Parathyroid adenoma (tissue), 2 donors: ENCODE measurements around the gene MTERF4.
A peak's percentile ranks its signal among the peaks of the same experiment; 100 is the strongest.

Experiments
- H2AFZ ChIP-seq: fragments of 300-600 bp; sonication (generic); one replicate; pipeline ENCODE4 v1.7.0; 2017; ENCODE audit warnings: antibody characterized with exemption, mild to moderate bottlenecking
- H3K27ac ChIP-seq: fragments of 300-600 bp; sonication (generic); one replicate; pipeline ENCODE4 v1.7.0; 2017
- H3K27me3 ChIP-seq: fragments of 300-600 bp; sonication (generic); one replicate; pipeline ENCODE4 v1.7.0; 2017; ENCODE audit warnings: low read length; ENCODE audit not compliant: control insufficient read depth, insufficient read depth
- H3K36me3 ChIP-seq: fragments of 300-600 bp; sonication (generic); one replicate; pipeline ENCODE4 v1.7.0; 2017; ENCODE audit warnings: low read length; ENCODE audit not compliant: control insufficient read depth, insufficient read depth
- H3K4me1 ChIP-seq: fragments of 300-600 bp; sonication (generic); one replicate; pipeline ENCODE4 v1.7.0; 2017; ENCODE audit warnings: control low read depth
- H3K4me2 ChIP-seq: fragments of 300-600 bp; sonication (generic); one replicate; pipeline ENCODE4 v1.7.0; 2017; ENCODE audit warnings: low read length
- H3K4me3 ChIP-seq: fragments of 300-600 bp; sonication (generic); one replicate; pipeline ENCODE4 v1.7.0; 2017; ENCODE audit warnings: low read depth, low read length
- H3K79me2 ChIP-seq: fragments of 300-600 bp; sonication (generic); one replicate; pipeline ENCODE4 v1.7.0; 2017; ENCODE audit warnings: control low read depth
- H3K9ac ChIP-seq: fragments of 300-600 bp; sonication (generic); one replicate; pipeline ENCODE4 v1.7.0; 2017; ENCODE audit warnings: mild to moderate bottlenecking
- H3K9me3 ChIP-seq: fragments of 300-600 bp; sonication (generic); one replicate; pipeline ENCODE4 v1.7.0; 2017; ENCODE audit warnings: low read length; ENCODE audit not compliant: control insufficient read depth
- CTCF ChIP-seq: fragments of 300-600 bp; sonication (generic); IDR thresholded peaks from one replicate; pipeline ENCODE4 v1.7.0; 2017; ENCODE audit warnings: antibody characterized with exemption, mild to moderate bottlenecking
- donor health status: primary hyperparathyroidism.

MTERF4 gene

GRCh38 chr2:241087420-241088268 lies 14.4 kb downstream of the MTERF4 start:
- Histone ChIP-seq H3K4me2 (no peak overlapping the region), H3K79me2 (peaks cover 2% of the 10 kb centered on the region), H3K4me3 (no peak overlapping the region), H3K27ac (peak overlapping the region; percentile 58), H3K36me3 (no peaks in the 10 kb centered on the region), H3K27me3 (no peaks in the 10 kb centered on the region), H3K9ac (no peak overlapping the region), H3K4me1 (no peaks in the 10 kb centered on the region), H3K9me3 (no peaks in the 10 kb centered on the region), H2AFZ (no peak overlapping the region)
- TF ChIP-seq CTCF = no peak

- H3K9me3 ChIP-seq = no peaks in the 10 kb centered on the region
- H2AFZ ChIP-seq = no peak overlapping the region
- H3K36me3 ChIP-seq = no peaks in the 10 kb centered on the region
- TF ChIP-seq CTCF = no peak
- no peak overlapping the region for H3K27ac ChIP-seq
- no peak overlapping the region for H3K4me2 ChIP-seq
- no peak overlapping the region for H3K4me3 ChIP-seq
- peaks cover 2% of the 10 kb centered on the region for H3K79me2 ChIP-seq
- H3K4me1 ChIP-seq = no peaks in the 10 kb centered on the region
- H3K9ac ChIP-seq = no peak overlapping the region
- no peaks in the 10 kb centered on the region for H3K27me3 ChIP-seq
Observed at GRCh38 chr2:241084856-241085444, 17.1 kb downstream of the MTERF4 start.

GRCh38 chr2:241083091-241083415 lies 19.0 kb downstream of the MTERF4 start:
- no peak overlapping the region for H2AFZ ChIP-seq
- no peaks in the 10 kb centered on the region for H3K36me3 ChIP-seq
- no peak overlapping the region for H3K4me3 ChIP-seq
- TF ChIP-seq CTCF = no peak
- no peak overlapping the region for H3K27ac ChIP-seq
- no peaks in the 10 kb centered on the region for H3K27me3 ChIP-seq
- no peaks in the 10 kb centered on the region for H3K9me3 ChIP-seq
- peaks cover 2% of the 10 kb centered on the region for H3K79me2 ChIP-seq
- no peaks in the 10 kb centered on the region for H3K4me1 ChIP-seq
- no peak overlapping the region for H3K4me2 ChIP-seq
- H3K9ac ChIP-seq = no peak overlapping the region

GRCh38 chr2:241082341-241083090 lies 19.6 kb downstream of the MTERF4 start:
- Histone ChIP-seq H3K4me1 (no peaks in the 10 kb centered on the region), H2AFZ (no peak overlapping the region), H3K36me3 (no peaks in the 10 kb centered on the region), H3K27me3 (no peaks in the 10 kb centered on the region), H3K4me3 (no peak overlapping the region), H3K27ac (no peak overlapping the region), H3K4me2 (no peak overlapping the region), H3K9me3 (no peaks in the 10 kb centered on the region), H3K79me2 (peaks cover 2% of the 10 kb centered on the region), H3K9ac (no peak overlapping the region)
- no peak for TF ChIP-seq CTCF
